ENCODE results near the gene MOG. TPM values are rescaled to one million over a fixed set of nuclear protein-coding genes. Genes with fewer than 3 reads are reported as not detected.

Gene MOG
- not detected in 2 replicates for total RNA-seq

GRCh38 chr6:29656798-29657197 is at the start of gene MOG:
MOG (plus strand) TSS chr6:29657092; CDS start chr6:29657210, 118 bp downstream.

GRCh38 chr6:29632789-29633533 is 23.9 kb upstream of the MOG start, which contains the start of gene GABBR1:
GABBR1 (minus strand) TSS chr6:29633183; CDS start chr6:29632385, 798 bp downstream.

DNA sequence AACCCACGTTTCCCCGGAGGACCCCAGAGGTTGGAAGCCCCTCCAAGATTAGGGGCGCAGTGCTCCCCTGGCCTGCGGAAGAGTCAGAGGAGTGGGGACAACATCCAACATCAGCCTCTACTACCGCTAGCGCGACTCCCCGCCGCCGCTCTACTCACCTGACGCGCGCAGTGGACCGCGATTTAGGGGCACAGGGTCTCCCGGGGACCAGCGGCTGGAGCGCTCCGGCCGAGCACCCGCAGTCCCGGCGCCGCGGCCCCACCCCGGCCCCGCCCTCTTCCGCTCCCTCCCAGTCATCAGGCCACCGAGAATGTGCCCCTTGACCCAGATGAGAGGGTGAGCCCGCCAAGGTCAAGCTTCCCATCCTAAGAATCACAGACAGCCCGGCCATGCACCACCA is 24.0 kb downstream of the MOG start, which contains the start of gene ZFP57:
Gene ZFP57, minus strand, starts transcription at position 249 of the 400 bp plus-strand sequence. CDS start 4,149 bp downstream, outside the sequence.

Other genes with a start within 250 kb of the MOG start
- not detected in 2 replicates for gene OR12D1, start 242.2 kb upstream of the MOG start, total RNA-seq
- not detected in 2 replicates for gene OR10C1, start 217.8 kb upstream of the MOG start, total RNA-seq
- not detected in 2 replicates for gene OR11A1, start 200.0 kb upstream of the MOG start, total RNA-seq
- gene OR2H1, start 199.9 kb upstream of the MOG start, total RNA-seq = not detected in 2 replicates
- gene MAS1L, start 169.1 kb upstream of the MOG start, total RNA-seq = not detected in 2 replicates
- not detected in 2 replicates for gene UBD, start 97.4 kb upstream of the MOG start, total RNA-seq
- not detected in 2 replicates for gene OR2H2, start 72.0 kb upstream of the MOG start, total RNA-seq
- gene GABBR1, start 23.9 kb upstream of the MOG start, total RNA-seq = 10.4 and 17.1 TPM in 2 replicates
- not detected in 2 replicates for gene ZFP57, start 24.1 kb downstream of the MOG start, total RNA-seq
- gene HLA-F, start 66.3 kb downstream of the MOG start, total RNA-seq = 7.6 and 9.6 TPM in 2 replicates
- not detected in 2 replicates for gene HLA-G, start 170.7 kb downstream of the MOG start, total RNA-seq